AG09319 (cell line): Measurements from ENCODE around the gene SRSF8.

ENCODE experiments used
- DNase-seq: peaks from one replicate; pipeline ENCODE4 v3.0.0-alpha.2; 2010; ENCODE audit warnings: low read depth; ENCODE audit errors: extremely low read depth
- TF ChIP-seq, protein P1 (sequence below): IDR thresholded peaks from 2 replicates; pipeline ENCODE4 v1.5.1; 2011; ENCODE audit warnings: low read depth, mild to moderate bottlenecking, inconsistent platforms, low read length, moderate library complexity

Gene SRSF8

DNA sequence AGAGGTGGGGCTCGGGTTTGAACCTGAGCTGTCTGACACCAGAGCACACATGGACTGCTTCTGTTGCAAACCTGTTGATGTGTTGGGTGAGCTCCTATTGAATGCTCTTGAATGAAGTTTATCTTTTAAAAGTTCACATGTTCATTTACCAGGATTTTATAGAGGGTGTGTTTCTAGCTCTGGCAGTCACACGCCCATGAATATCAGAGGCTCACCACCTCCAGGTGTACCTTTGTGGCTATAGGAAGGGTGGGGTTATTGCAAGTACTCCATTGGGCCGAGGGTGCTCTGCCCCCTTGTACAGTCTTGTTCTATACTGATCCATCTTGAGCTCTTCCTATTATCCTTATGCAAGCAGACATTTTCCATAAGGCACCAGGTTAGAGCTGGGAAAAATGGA, 32.1 kb downstream of the SRSF8 start:
- TF ChIP-seq, protein P1, sequence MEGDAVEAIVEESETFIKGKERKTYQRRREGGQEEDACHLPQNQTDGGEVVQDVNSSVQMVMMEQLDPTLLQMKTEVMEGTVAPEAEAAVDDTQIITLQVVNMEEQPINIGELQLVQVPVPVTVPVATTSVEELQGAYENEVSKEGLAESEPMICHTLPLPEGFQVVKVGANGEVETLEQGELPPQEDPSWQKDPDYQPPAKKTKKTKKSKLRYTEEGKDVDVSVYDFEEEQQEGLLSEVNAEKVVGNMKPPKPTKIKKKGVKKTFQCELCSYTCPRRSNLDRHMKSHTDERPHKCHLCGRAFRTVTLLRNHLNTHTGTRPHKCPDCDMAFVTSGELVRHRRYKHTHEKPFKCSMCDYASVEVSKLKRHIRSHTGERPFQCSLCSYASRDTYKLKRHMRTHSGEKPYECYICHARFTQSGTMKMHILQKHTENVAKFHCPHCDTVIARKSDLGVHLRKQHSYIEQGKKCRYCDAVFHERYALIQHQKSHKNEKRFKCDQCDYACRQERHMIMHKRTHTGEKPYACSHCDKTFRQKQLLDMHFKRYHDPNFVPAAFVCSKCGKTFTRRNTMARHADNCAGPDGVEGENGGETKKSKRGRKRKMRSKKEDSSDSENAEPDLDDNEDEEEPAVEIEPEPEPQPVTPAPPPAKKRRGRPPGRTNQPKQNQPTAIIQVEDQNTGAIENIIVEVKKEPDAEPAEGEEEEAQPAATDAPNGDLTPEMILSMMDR = no peak
- DNase-seq = no peak

DNA sequence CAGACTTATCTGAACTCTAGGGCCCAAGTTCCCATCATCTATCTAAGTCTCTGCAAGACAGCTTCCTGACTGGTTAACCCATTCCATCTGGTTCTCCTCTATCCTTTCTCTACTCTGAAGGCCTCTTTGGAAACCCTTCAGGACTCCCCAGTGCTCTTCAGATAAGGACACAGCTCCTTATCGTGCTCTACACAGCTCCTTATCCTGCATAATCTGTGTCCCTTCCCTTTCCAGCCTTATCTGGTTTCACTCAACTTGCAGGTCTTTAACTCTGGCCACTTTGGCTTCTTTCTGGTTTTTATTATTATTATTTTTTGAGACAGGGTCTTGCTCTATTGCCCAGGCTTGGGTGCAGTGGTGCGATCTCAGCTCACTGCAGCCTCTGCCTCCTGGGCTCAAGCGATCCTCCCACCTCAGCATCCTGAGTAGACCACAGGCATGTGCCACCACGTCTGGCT, 33.5 kb downstream of the SRSF8 start:
- TF ChIP-seq, protein P1 = no peak
- no peak for DNase-seq

DNA sequence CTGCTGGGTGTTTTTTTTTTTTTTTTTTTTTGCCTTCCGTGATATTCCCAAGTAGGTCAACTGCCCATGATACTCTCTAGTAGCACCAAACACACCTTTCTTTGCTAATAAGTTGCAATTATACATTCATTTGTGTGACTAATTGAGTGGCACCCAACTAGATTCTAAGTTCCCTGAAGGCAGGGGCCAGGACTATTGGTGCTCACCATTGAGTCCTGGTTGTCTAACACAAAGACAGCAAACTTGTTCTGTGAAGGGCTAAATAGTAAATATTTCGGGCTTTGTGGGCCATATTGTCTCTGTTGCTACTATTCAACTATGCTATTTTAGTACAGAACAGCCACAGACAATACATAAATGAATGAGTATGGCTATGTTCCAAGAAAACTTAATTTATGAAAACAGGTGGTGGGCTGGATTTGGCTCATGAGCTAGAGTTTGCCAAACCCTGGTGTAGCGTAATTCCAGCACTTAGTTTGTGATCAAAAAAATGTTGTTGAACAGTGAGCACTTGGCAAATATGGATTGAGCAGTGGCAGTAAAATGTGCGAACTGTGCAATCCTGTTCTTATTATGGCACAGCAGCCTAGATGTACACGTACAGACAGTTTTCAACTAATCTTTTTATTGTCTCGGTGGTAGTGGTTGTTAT, 34.3 kb downstream of the SRSF8 start:
- DNase-seq = no peak

DNA sequence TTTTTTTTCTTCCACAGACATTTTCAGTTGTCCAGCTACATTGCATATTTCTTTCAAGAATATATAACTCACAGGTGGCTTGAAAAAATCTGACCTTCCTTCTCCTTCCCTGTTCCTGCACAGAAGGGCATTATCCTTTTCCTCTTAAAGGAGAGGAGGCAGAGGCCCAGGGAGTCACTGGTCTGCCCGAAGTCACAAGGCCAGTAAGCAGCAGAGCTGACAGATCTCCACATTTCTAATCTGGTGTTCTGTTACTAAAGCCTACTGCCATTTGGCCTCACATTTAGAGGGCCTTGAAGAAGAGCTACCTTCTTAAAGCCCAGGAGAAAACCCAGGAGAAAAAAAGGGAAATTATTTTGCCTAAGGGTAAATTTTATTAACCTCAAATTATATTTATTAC, 35.2 kb downstream of the SRSF8 start:
- DNase-seq = no peak
- TF ChIP-seq, protein P1 = no peak

More for the DNA sequence above, 34.3 kb downstream of the SRSF8 start:
- TF ChIP-seq, protein P1 = no peak

DNA sequence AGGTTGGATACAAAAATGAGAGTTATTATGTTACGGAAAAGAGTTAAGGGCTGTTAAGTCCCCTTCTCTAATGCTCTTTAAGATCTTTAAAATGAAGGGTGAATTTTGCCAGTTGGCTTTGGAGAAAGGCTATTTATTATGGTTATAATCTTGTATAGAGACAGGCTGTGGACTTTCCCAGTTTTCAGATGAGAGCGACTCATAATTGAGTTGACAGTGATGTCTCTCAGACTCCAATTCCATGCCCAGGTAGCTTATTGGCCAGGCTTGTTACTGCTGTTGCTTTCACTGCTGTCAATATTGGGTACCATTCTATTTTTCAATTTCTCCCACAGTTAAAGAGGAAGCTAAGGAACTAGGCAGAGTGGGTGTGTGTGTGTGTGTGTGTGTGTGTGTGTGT, 36.0 kb downstream of the SRSF8 start:
- DNase-seq = no peak
- TF ChIP-seq, protein P1 = no peak

DNA sequence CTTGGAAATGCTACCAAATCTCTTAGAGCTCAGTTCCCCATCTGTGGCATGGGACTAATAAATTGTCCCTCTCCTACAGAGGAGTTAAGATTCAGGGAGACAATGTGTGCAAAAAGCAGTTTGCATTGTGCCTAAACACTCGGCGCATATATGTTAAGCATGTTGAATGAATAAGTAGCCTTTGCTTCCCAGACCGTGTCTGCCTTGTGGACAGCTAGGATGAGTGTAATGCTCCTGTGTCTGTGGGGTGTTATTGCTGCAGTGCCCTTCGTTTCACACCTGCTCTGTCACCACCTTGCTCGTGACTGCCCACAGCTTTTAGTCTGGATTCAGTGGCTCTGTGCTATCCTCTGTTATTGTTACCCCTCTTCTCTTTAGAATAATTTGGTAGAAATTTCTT, 37.0 kb downstream of the SRSF8 start:
- TF ChIP-seq, protein P1 = no peak
- DNase-seq = no peak

DNA sequence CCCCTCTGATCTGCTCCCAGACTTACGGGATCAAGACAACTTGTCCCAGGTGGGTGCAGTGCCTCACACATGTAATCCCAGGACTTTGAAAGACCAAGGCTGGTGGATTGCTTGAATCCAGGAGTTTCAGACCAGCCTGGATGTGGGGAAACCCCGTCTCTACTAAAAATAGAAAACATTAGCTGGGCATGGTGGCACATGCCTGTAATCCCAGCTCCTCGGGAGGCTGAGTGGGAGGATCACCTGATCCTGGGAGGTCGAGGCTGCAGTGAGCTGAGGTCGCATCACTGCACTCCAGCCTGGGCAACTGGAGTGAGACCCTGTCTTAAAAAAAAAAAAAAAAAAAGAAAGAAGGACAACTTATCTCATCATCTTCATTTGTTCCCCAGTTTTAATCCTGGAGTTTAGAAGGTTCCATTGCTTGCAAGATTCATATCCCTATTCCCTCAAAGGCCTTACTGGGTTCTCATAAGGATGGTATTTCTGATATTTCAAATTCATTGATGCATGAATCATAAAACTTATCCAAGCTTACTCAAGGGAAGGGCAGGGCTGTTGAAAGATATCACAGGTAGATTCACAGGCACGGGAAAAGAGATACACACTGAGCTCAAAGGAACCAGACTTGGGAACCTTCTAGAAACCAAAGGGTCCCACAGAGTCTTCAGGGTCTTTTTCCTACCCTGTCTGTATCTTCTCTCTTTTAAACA, 37.6 kb downstream of the SRSF8 start:
- TF ChIP-seq, protein P1 = no peak
- no peak for DNase-seq
